ENCODE data around the gene NMT2.
A peak's percentile ranks its signal among the peaks of the same experiment; 100 is the strongest.
"Not testable (repeated sequence)": the region's sequence is repeated elsewhere in the genome, so short reads cannot be mapped to it uniquely, and the experiment has no call there.

NMT2 gene

DNA sequence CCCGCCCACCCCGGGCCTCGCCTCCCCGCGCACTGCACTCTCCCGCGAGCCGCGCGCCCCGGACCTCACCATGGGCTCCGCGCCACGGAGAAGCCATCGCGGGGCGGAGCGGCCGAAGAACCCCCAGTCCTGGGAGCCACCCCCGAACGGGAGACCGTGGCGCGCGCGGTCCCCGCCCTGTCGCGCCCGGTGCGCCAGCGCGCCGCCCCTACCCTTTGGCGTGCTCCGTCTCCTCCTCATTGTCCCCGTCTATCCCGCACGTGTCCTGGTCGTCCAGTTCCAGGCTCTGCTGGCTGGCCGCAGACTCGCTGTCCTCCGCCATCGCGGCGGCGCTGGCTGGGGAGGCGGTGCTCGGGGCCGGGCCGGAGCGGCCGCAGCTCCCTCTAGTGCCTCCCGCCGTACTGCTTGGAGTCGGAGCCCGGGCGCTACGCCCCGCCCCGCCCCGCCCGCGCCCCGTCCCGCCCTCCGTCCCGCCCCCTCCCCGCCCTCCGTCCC lies at the start of gene NMT2:
TSS of gene NMT2 (minus strand) at position 403 of the 495 bp plus-strand sequence. CDS start at position 322, 81 bp downstream.
- DNase-seq, result no peak

GRCh38 chr10:15216700-15217099 lies 48.2 kb upstream of the NMT2 start:
- DNase-seq, result no peak

DNA sequence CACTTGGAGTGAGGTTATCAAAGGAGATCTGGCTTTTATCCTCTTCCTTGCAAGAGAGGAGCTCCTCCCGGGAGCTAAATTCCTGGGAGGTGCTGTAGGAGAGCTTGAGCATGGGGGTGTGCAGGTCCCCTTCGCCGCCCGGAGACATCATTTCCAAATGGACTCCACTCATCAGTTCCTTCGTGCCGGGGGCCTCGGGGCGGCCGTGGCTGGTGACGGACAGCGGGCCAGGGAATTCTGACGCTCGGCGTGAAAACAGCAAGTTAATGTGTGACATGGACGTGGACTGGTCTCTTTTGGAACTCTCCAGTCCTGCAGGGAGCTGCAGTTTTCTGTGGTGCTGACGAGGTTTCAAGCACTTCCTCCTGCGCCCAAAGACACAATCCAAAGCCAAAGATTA lies 45.7 kb upstream of the NMT2 start:
- no peak for DNase-seq

- DNase-seq, result no peak
Measured at GRCh38 chr10:15213461-15213861, 45.0 kb upstream of the NMT2 start.

GRCh38 chr10:15211464-15211979 lies 43.0 kb upstream of the NMT2 start:
- no peak for DNase-seq

DNA sequence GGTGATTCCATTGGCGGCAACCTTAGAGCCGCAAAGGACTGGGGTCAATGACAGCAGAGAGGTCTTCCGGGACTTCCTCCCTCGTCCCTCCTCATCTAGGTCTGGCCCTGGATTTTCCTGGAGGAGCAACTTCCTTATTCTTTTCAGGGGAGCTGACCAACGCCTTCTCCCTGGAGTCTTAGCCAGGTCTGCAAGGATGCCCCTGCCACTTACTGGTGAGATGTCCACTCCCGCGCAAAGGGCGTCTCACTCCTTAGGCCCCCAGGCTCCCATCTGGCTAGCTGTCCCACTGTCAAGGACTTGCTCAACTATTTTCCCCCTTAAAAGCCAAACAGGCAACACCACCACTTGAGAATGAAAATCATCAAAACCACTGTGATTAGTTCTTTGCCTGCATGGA lies 42.0 kb upstream of the NMT2 start:
- DNase-seq, result no peak

DNA sequence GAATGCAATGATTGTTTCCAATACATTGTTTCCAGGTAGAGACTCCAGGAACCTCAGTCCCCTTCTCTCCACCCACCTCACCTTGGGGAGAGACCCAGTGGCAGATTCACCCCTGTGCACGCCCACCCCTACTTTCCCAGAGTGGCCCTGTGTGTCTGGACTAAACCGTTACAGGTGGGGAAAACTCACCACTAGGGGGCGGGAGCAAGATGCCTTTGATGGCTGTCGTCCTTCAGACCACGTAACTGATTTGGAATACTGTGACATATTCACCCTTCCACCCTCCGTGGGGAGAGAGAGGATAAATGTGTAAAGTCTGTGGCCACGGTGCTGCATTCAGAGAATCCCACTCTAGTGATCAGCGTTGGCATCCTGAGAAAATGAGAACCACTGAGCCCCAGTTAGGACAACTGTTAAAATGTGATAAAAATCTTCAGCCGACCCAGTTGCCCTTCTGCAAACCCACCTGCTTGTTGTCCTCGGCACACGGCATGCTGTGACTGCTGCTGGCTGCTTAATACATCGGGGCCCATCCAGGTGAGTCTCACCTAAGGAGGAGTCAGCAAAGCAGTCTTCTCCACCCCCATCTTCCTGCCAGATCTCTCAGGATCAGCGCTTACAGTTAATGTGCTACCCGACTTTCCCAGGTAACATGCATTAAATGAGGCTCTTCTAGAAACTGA lies 41.5 kb upstream of the NMT2 start:
- peak; percentile 74 for DNase-seq

DNA sequence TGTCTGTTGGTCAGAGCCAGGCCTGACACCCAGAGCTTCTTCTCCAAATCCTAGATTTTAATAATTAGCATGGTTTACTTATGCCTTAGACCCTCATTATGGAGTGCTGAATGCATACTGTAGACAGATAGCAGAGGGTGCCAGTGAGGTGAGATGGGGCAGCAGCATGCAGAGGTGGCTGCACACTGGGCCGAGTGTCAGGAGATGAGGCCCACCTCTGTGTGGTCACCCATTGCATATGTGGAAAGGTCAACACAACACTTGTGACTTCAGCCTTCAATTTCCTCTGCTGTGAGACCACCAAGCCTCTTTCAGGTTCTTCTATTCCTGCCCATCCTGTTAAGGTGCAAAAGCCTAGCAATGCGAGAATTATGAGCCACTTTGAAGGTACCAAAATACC lies 39.7 kb upstream of the NMT2 start:
- DNase-seq, result no peak

DNA sequence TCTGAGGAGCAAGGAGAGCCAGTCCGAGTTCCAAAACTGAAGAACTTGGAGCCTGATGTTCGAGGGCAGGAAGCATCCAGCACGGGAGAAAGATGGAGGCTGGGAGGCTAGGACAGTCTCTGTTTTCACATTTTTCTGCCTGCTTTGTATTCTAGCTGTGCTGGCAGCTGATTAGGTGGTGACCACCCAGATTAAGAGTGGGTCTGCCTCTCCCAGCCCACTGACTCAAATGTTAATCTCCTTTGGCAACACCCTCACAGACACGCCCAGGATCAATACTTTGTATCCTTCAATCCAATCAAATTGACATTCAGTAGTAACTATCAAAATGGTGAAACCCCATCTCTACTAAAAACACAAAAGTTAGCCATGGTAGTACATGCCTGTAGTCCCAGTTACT lies 38.9 kb upstream of the NMT2 start:
- DNase-seq, result not testable (repeated sequence)

GRCh38 chr10:15202639-15203038 lies 34.1 kb upstream of the NMT2 start:
- no peak for DNase-seq

DNA sequence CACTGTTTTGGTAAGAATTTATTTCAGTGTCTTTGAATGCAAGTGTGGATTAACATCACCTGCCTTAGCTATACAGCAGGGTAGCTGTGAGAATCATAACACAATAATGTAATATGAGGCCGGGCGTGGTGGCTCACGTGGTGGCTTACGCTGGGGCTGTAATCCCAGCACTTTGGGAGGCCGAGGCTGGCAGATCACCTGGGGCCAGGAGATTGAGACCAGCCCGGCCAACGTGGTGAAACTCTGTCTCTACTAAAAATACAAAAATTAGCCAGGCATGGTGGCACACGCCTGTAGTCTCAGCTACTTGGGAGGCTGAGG lies 33.8 kb upstream of the NMT2 start:
- DNase-seq, result not testable (repeated sequence)

- no peak for DNase-seq
Measured at GRCh38 chr10:15201589-15202300, 33.3 kb upstream of the NMT2 start.

- no peak for DNase-seq
Measured at GRCh38 chr10:15200626-15201025, 32.1 kb upstream of the NMT2 start.

DNA sequence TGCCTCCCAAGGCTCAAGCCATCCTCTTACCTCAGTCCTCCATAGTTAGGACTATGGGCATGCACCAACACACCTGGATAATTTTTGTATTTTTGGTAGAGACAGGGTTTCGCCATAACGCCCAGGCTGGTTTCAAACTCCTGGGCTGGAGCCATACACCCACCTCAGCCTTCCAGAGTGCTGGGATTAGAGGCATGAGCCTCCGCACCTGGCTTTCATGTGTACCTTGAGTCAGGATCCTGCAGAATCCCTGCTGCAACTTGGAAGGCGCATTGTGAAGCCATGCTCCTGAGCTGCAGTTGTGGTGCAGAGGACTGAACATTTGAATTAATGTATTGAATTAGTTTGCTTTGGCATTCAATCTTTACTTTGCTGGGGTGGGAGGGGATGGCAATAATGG lies 29.4 kb upstream of the NMT2 start:
- no peak for DNase-seq

DNA sequence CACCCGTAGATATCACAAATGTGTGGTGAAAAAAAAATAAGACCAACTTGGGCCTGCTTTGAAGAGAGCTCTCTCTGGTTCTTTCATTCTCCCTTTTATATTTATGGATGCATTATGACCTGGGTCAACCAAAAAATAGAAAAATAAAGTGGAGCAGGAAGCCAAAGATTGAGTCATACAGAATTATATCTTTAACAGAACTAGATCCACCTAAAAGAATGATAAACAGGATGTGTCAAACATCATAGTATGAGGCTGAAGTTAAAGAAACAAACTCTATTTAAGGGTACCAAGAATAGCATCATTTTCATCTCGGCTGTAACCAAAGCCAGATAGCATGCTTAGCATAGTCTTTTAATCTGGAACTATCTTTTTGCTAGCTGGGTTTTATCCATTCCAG lies 28.8 kb upstream of the NMT2 start:
- DNase-seq, result no peak

GRCh38 chr10:15196021-15196834 lies 27.7 kb upstream of the NMT2 start:
- DNase-seq, result no peak

DNA sequence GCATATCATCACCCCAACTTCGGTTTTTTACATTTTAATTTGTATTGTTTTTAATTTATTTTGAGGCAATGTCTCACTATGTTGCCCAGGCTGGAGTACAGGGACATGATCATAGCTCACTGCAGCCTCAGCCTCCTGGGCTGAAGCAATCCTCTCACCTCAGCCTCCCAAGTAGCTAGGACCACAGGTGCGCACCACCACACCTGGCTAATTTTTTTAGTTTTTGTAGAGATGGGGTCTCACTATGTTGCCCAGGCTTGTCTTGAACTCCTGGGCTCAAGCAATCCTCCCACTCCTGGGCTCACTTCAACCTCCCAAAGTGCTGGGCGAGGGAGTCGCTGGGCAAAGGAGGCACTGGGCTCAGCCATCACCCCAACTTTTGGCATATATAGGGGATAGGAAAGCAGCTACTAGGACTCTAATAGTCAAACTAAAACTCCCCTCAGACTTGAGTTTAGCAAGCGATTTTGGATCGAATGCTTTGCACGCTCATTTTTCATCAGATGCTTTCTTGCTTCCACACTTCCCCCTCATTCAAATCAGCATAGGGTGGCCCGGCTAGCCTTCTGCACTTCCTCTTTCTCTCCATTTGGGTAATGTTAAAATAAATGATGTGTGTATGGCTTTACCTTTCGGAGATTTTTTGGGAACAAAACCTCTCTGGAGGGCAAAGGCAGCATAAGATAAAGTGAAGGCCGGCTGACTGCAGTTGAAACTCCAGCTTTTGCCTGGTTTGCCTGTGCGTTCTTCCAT lies 20.8 kb upstream of the NMT2 start:
- no peak for DNase-seq

- peak; percentile 36 for DNase-seq
Measured at GRCh38 chr10:15188603-15189002, 20.1 kb upstream of the NMT2 start.

GRCh38 chr10:15183689-15184481 lies 15.4 kb upstream of the NMT2 start:
- DNase-seq, result no peak

DNA sequence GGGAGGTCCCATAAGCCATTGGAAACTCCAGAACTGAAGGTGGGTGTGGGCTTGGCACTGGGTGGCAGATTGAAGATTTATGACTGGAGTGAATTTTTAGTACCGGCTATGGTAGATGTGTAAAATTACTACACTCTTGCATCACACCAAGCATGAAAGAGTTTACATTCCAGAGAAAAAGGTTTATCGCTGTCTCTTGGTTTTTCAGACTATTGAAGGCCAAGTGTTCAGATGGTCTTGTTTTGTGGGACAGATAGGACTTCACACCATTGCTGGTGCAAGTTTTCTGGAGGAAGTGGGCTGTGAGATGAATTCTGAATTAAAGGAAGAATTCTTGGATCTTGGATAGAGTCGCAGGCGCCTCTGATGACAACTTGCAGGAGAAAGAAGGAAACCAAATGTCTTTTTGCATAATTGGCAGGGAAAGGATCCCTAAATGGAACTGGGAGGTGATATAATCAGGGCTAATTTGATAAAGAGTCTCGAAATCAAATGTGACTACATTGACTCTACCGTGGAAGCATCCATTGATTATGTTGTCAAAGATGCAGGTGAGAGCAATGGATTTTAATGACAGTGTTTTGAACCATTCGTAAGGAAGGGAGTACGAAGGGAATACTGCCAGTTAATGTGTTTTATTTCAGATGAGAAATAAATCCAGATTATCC lies 14.2 kb upstream of the NMT2 start:
- no peak for DNase-seq

DNA sequence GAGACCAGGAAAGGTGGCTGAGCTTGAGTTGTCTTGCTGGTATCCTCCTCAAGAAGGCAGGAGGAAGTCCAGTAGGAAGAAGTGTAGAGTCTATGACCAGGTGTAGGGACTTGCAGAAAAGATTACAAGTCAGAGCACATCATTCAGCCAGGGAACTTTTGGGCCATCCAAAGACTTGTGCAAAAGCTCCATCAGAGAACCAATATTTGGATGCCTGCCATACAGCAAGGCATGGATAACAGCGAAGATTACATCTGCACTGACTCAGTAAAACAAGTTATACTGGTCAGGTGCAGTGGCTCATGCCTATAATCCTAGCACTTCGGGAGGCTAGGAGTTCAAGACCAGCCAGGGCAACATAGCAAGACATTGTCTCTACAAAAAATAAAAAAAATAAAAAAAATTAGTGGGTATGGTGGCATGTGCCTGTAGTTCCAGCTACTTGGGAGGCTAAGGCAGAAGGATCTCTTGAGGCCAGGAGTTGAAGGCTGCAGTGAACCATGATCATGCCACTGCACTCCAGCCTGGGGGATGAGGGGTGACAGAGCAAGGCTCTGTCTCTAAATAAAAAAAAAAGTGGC lies 13.2 kb upstream of the NMT2 start:
- no peak for DNase-seq
